Neural crest cell (in vitro differentiated cells): ENCODE measurements around the gene PRSS50. TPM values are rescaled to one million over a fixed set of nuclear protein-coding genes. Genes with fewer than 3 reads are reported as not detected.

Experiments used
- DNase-seq: peaks from one replicate; pipeline ENCODE4 v3.0.0; 2021; ENCODE audit warnings: low read depth, mixed read lengths, low spot score
- H3K27ac Mint-ChIP-seq: one replicate; pipeline ENCODE4 v1.8.0; 2021; ENCODE audit warnings: mild to moderate bottlenecking, mixed read lengths; ENCODE audit not compliant: unreplicated experiment
- H3K27me3 Mint-ChIP-seq: 2 replicates; pipeline ENCODE4 v1.8.0; 2021; ENCODE audit warnings: low read depth, mild to moderate bottlenecking, mixed read lengths
- H3K36me3 Mint-ChIP-seq: 2 replicates; pipeline ENCODE4 v1.8.0; 2021; ENCODE audit warnings: low read depth, mild to moderate bottlenecking, mixed read lengths
- H3K4me1 Mint-ChIP-seq: 2 replicates; pipeline ENCODE4 v1.8.0; 2021; ENCODE audit warnings: mixed read lengths
- H3K4me3 Mint-ChIP-seq: one replicate; pipeline ENCODE4 v1.8.0; 2021; ENCODE audit warnings: mild to moderate bottlenecking, mixed read lengths
- H3K9me3 Mint-ChIP-seq: 2 replicates; pipeline ENCODE4 v1.8.0; 2021; ENCODE audit warnings: mixed read lengths
- total RNA-seq: library from RNA; stranded (reverse); gene quantifications from 2 replicates; pipeline ENCODE4 v1.2.1, GENCODE V29; 2021
- TF ChIP-seq, protein P1 (sequence below): fragments of 200-600 bp; sonication (generic); conservative IDR thresholded peaks from 2 replicates; pipeline ENCODE4 v1.5.0; 2021; ENCODE audit warnings: antibody characterized with exemption, mild to moderate bottlenecking

PRSS50 gene
- total RNA-seq, 1 donor from 2014 or later = 0.35 TPM

- no peak overlapping the region for H3K4me3 Mint-ChIP-seq
Observed at GRCh38 chr3:46662771-46663551, 54.7 kb downstream of the PRSS50 start.

More at GRCh38 chr3:46662771-46663551, 54.7 kb downstream of the PRSS50 start:
- Mint-ChIP-seq H3K27me3 (no peaks in the 10 kb centered on the region), H3K36me3 (no peaks in the 10 kb centered on the region), H3K4me1 (peaks cover 35% of the 10 kb centered on the region), H3K27ac (no peak overlapping the region), H3K9me3 (no peaks in the 10 kb centered on the region)
- TF ChIP-seq, protein P1, sequence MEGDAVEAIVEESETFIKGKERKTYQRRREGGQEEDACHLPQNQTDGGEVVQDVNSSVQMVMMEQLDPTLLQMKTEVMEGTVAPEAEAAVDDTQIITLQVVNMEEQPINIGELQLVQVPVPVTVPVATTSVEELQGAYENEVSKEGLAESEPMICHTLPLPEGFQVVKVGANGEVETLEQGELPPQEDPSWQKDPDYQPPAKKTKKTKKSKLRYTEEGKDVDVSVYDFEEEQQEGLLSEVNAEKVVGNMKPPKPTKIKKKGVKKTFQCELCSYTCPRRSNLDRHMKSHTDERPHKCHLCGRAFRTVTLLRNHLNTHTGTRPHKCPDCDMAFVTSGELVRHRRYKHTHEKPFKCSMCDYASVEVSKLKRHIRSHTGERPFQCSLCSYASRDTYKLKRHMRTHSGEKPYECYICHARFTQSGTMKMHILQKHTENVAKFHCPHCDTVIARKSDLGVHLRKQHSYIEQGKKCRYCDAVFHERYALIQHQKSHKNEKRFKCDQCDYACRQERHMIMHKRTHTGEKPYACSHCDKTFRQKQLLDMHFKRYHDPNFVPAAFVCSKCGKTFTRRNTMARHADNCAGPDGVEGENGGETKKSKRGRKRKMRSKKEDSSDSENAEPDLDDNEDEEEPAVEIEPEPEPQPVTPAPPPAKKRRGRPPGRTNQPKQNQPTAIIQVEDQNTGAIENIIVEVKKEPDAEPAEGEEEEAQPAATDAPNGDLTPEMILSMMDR = no peak
- no peak for DNase-seq

Other genes starting within 250 kb of the PRSS50 start
- not detected in 2 replicates for gene RTP3, start 219.9 kb downstream of the PRSS50 start, total RNA-seq
- gene LRRC2, start 151.6 kb downstream of the PRSS50 start, total RNA-seq = 0.12 TPM in 1 of 2 replicates, not detected in the other
- not detected in 2 replicates for gene FAM240A, start 105.3 kb downstream of the PRSS50 start, total RNA-seq
- gene ALS2CL, start 24.2 kb downstream of the PRSS50 start, total RNA-seq = 0.16 and 0.26 TPM in 2 replicates
- 0.30 TPM in 1 of 2 replicates, not detected in the other for gene TMIE, start 16.5 kb downstream of the PRSS50 start, total RNA-seq
- gene MYL3, start 145.6 kb upstream of the PRSS50 start, total RNA-seq = not detected in 2 replicates
- gene PTH1R, start 159.9 kb upstream of the PRSS50 start, total RNA-seq = 0.14 and 0.34 TPM in 2 replicates